CD8-positive, alpha-beta memory T cell (primary cell): ENCODE measurements around the gene PCSK7. TPM values are rescaled to one million over a fixed set of nuclear protein-coding genes. Genes with fewer than 3 reads are reported as not detected.

Experiments
- CTCF ChIA-PET: fragments of 350-600 bp; sonication (Branson Sonifier 250); formaldehyde crosslinking; loops from one replicate; lab custom pipeline; 2021; ENCODE audit warnings: antibody characterized with exemption; lab: Charles Lee
- POLR2A ChIA-PET: fragments of 350-600 bp; sonication (Branson Sonifier 250); formaldehyde crosslinking; loops from one replicate; lab custom pipeline; 2021; ENCODE audit warnings: antibody characterized with exemption; lab: Charles Lee
- DNase-seq, 5 donors: peaks; one replicate each; pipeline versions ENCODE4 v3.0.0 to v3.0.0-alpha.2; 2020 to 2022; ENCODE audit warnings: mixed read lengths in 1 of 5
- H3K27ac ChIP-seq: one replicate; pipeline ENCODE4 v1.7.0; 2013; ENCODE audit warnings: low read depth, mild to moderate bottlenecking, low read length, moderate library complexity
- H3K27me3 ChIP-seq: 2 replicates; pipeline ENCODE4 v1.7.0; 2013; ENCODE audit warnings: low read length, mild to moderate bottlenecking; ENCODE audit not compliant: insufficient read depth, poor library complexity, severe bottlenecking
- H3K36me3 ChIP-seq: 2 replicates; pipeline ENCODE4 v1.7.0; 2013; ENCODE audit warnings: mild to moderate bottlenecking, low read length, moderate library complexity; ENCODE audit not compliant: insufficient read depth
- H3K4me1 ChIP-seq: 2 replicates; pipeline ENCODE4 v1.7.0; 2013; ENCODE audit warnings: mild to moderate bottlenecking, low read length, moderate library complexity; ENCODE audit not compliant: insufficient read depth
- H3K4me3 ChIP-seq: 2 replicates; pipeline ENCODE4 v1.7.0; 2013; ENCODE audit warnings: mild to moderate bottlenecking, low read length
- H3K9me3 ChIP-seq: 2 replicates; pipeline ENCODE4 v1.7.0; 2013; ENCODE audit warnings: mild to moderate bottlenecking, low read length
- H3K27ac Mint-ChIP-seq, 8 donors: one replicate each; pipeline ENCODE4 v1.8.0; 2020 to 2021; ENCODE audit warnings: mixed read lengths in 8 of 8, mild to moderate bottlenecking in 6 of 8, inconsistent platforms in 3 of 8, moderate library complexity in 3 of 8
- H3K27me3 Mint-ChIP-seq, 2 donors: one replicate each; pipeline ENCODE4 v1.8.0; 2020 to 2021; ENCODE audit warnings: mixed read lengths in 2 of 2, mild to moderate bottlenecking in 1 of 2, moderate library complexity in 1 of 2
- H3K36me3 Mint-ChIP-seq, 3 donors: one replicate each; pipeline ENCODE4 v1.8.0; 2020 to 2021; ENCODE audit warnings: mixed read lengths in 3 of 3, inconsistent platforms in 1 of 3, mild to moderate bottlenecking in 1 of 3
- H3K4me1 Mint-ChIP-seq, 3 donors: one replicate each; pipeline ENCODE4 v1.8.0; 2020 to 2021; ENCODE audit warnings: mixed read lengths in 3 of 3, inconsistent platforms in 1 of 3, mild to moderate bottlenecking in 1 of 3
- H3K4me3 Mint-ChIP-seq, 7 donors: one replicate each; pipeline ENCODE4 v1.8.0; 2020 to 2021; ENCODE audit warnings: mixed read lengths in 7 of 7, mild to moderate bottlenecking in 6 of 7, moderate library complexity in 4 of 7, inconsistent platforms in 2 of 7
- H3K9me3 Mint-ChIP-seq, 5 donors: one replicate each; pipeline ENCODE4 v1.8.0; 2020 to 2022; ENCODE audit warnings: mixed read lengths in 5 of 5, mild to moderate bottlenecking in 3 of 5, moderate library complexity in 2 of 5, inconsistent platforms in 1 of 5
- polyA plus RNA-seq: library from polyadenylated mRNA; unstranded; fragments of 300-500 nt; fragmentation: Illumina TruSeq; gene quantifications from one replicate; pipeline ENCODE4 v1.2.3, GENCODE V29; 2021
- total RNA-seq, 2 experiments: library from RNA; stranded (reverse); gene quantifications; one replicate each; pipeline ENCODE4 v1.2.3, GENCODE V29; 2021

PCSK7 gene
- total and polyA plus RNA-seq, 3 experiments from 2014 or later: 81.7 to 101 (median 99.6) TPM

GRCh38 chr11:117249571-117249970, 17.7 kb upstream of the PCSK7 start:
- H3K4me1 Mint-ChIP-seq: peaks cover 0 to 4% (median 0%) of the 10 kb centered on the region in 3 donors
- H3K36me3 Mint-ChIP-seq: peaks cover 6 to 60% (median 19%) of the 10 kb centered on the region in 3 donors
- H3K36me3 ChIP-seq: no peaks in the 10 kb centered on the region

GRCh38 chr11:117248341-117248740, 16.5 kb upstream of the PCSK7 start:
- POLR2A ChIA-PET: interaction anchor here (0.7 kb wide), 1 partner anchor 404 kb away, joined by 3 read pairs; no protein-coding TSS in a partner anchor

More at GRCh38 chr11:117249571-117249970, 17.7 kb upstream of the PCSK7 start:
- CTCF ChIA-PET: no interaction called here
- Histone ChIP-seq H3K4me1 (no peaks in the 10 kb centered on the region), H3K9me3 (no peaks in the 10 kb centered on the region), H3K4me3 (no peak overlapping the region), H3K27me3 (no peaks in the 10 kb centered on the region), H3K27ac (no peak overlapping the region)
- Mint-ChIP-seq H3K27me3 (no peaks in the 10 kb centered on the region), H3K27ac (peak overlapping the region in 1 of 8 donors; percentile 12), H3K4me3 (no peak overlapping the region), H3K9me3 (no peaks in the 10 kb centered on the region)
- POLR2A ChIA-PET: no interaction called here
- no peak for DNase-seq

GRCh38 chr11:117239295-117239694, 7.4 kb upstream of the PCSK7 start:
- H3K36me3 Mint-ChIP-seq: peaks cover 9 to 51% (median 12%) of the 10 kb centered on the region in 3 donors
- Histone ChIP-seq H3K4me1 (no peaks in the 10 kb centered on the region), H3K27ac (no peak overlapping the region), H3K4me3 (no peak overlapping the region), H3K27me3 (no peaks in the 10 kb centered on the region), H3K36me3 (peaks cover 6% of the 10 kb centered on the region), H3K9me3 (no peaks in the 10 kb centered on the region)
- no peak for DNase-seq
- peaks cover 2 to 4% (median 2%) of the 10 kb centered on the region in 3 donors for H3K4me1 Mint-ChIP-seq
- no peak overlapping the region for H3K27ac Mint-ChIP-seq
- CTCF ChIA-PET: no interaction called here
- no peaks in the 10 kb centered on the region for H3K27me3 Mint-ChIP-seq
- H3K9me3 Mint-ChIP-seq: no peaks in the 10 kb centered on the region
- no peak overlapping the region for H3K4me3 Mint-ChIP-seq
- POLR2A ChIA-PET: no interaction called here

More at GRCh38 chr11:117248341-117248740, 16.5 kb upstream of the PCSK7 start:
- Mint-ChIP-seq H3K27ac (peak overlapping the region in 1 of 8 donors; percentile 33), H3K27me3 (no peaks in the 10 kb centered on the region), H3K4me1 (peaks cover 0 to 4% (median 0%) of the 10 kb centered on the region in 3 donors), H3K4me3 (no peak overlapping the region), H3K36me3 (peaks cover 6 to 61% (median 21%) of the 10 kb centered on the region in 3 donors), H3K9me3 (no peaks in the 10 kb centered on the region)
- Histone ChIP-seq H3K9me3 (no peaks in the 10 kb centered on the region), H3K4me1 (no peaks in the 10 kb centered on the region), H3K27ac (no peak overlapping the region), H3K27me3 (no peaks in the 10 kb centered on the region), H3K36me3 (peaks cover 6% of the 10 kb centered on the region), H3K4me3 (no peak overlapping the region)
- no peak for DNase-seq
- CTCF ChIA-PET: no interaction called here

GRCh38 chr11:117238221-117238620, 6.3 kb upstream of the PCSK7 start:
- no peaks in the 10 kb centered on the region for H3K27me3 Mint-ChIP-seq
- ChIA-PET CTCF (no interaction called here), POLR2A (no interaction called here)
- no peak for DNase-seq
- Histone ChIP-seq H3K27ac (no peak overlapping the region), H3K36me3 (no peaks in the 10 kb centered on the region), H3K9me3 (no peaks in the 10 kb centered on the region), H3K27me3 (no peaks in the 10 kb centered on the region), H3K4me3 (no peak overlapping the region), H3K4me1 (peaks cover 6% of the 10 kb centered on the region)
- H3K9me3 Mint-ChIP-seq: no peaks in the 10 kb centered on the region
- no peak overlapping the region for H3K4me3 Mint-ChIP-seq
- peaks cover 9 to 43% (median 11%) of the 10 kb centered on the region in 3 donors for H3K36me3 Mint-ChIP-seq
- H3K4me1 Mint-ChIP-seq: peaks cover 13% of the 10 kb centered on the region in 3 donors
- H3K27ac Mint-ChIP-seq: no peak overlapping the region

- ChIA-PET CTCF (interaction anchor here (0.7 to 1.5 kb wide), 2 partner anchors 53 to 55 kb away, joined by 3 read pairs; partner anchors contain the start of gene SIDT2), POLR2A (interaction anchor here (4.0 kb wide), 1 partner anchor 54 kb away, joined by 21 read pairs; the partner anchor contains the start of gene SIDT2)
- Histone ChIP-seq H3K27ac (peak overlapping the region; percentile 68), H3K4me1 (peaks cover 32% of the 10 kb centered on the region), H3K27me3 (no peaks in the 10 kb centered on the region), H3K36me3 (peaks cover 19% of the 10 kb centered on the region), H3K9me3 (no peaks in the 10 kb centered on the region), H3K4me3 (peak overlapping the region; percentile 60)
- Mint-ChIP-seq H3K36me3 (peaks cover 12 to 44% (median 14%) of the 10 kb centered on the region in 3 donors), H3K4me3 (peak overlapping the region; percentile 80 to 90 (median 86)), H3K9me3 (no peaks in the 10 kb centered on the region), H3K4me1 (peaks cover 45 to 56% (median 50%) of the 10 kb centered on the region in 3 donors), H3K27me3 (no peaks in the 10 kb centered on the region), H3K27ac (peak overlapping the region; percentile 59 to 95 (median 88))
- DNase-seq: peak in 1 of 5 donors; percentile 19
These were observed 1.1 kb upstream of the PCSK7 start for GRCh38 chr11:117232911-117233409.

GRCh38 chr11:117232092-117232878, 412 bp upstream of the PCSK7 start, which contains the start of gene RNF214:
Gene RNF214, plus strand, starts transcription at chr11:117232671. Its CDS starts 1,602 bp downstream, at chr11:117234273.
- Histone ChIP-seq H3K27ac (peak within 1 kb of the TSS; percentile 92), H3K4me1 (peaks cover 32% of the 10 kb centered on the region), H3K4me3 (peak within 1 kb of the TSS; percentile 91), H3K36me3 (peaks cover 24% of the 10 kb centered on the region), H3K27me3 (no peaks in the 10 kb centered on the region), H3K9me3 (no peaks in the 10 kb centered on the region)
- Mint-ChIP-seq H3K36me3 (peaks cover 13 to 49% (median 14%) of the 10 kb centered on the region in 3 donors), H3K27ac (peak within 1 kb of the TSS; percentile 92 to 100 (median 99)), H3K4me3 (peak within 1 kb of the TSS; percentile 93 to 100 (median 100)), H3K27me3 (no peaks in the 10 kb centered on the region), H3K4me1 (peaks cover 46 to 61% (median 53%) of the 10 kb centered on the region in 3 donors), H3K9me3 (no peaks in the 10 kb centered on the region)
- CTCF ChIA-PET: interaction anchor here (0.7 to 1.8 kb wide), 5 partner anchors 9 to 96 kb away, joined by 3 to 7 read pairs (median 3); partner anchors contain the start of genes CEP164 and SIDT2
- POLR2A ChIA-PET: interaction anchor here (1.0 to 4.0 kb wide), 2 partner anchors 53 to 445 kb away, joined by 3 to 21 read pairs; partner anchors contain the start of gene SIDT2
- peak; percentile 66 to 81 (median 74) for DNase-seq

GRCh38 chr11:117230999-117231841, 653 bp downstream of the PCSK7 start:
- H3K27ac Mint-ChIP-seq: peak overlapping the region; percentile 92 to 99 (median 96)
- Histone ChIP-seq H3K36me3 (peaks cover 32% of the 10 kb centered on the region), H3K9me3 (no peaks in the 10 kb centered on the region), H3K27ac (peak overlapping the region; percentile 92), H3K4me1 (peaks cover 41% of the 10 kb centered on the region), H3K27me3 (no peaks in the 10 kb centered on the region), H3K4me3 (peak overlapping the region; percentile 91)
- DNase-seq: peak in 1 of 5 donors; percentile 11
- peaks cover 54 to 71% (median 62%) of the 10 kb centered on the region in 3 donors for H3K4me1 Mint-ChIP-seq
- peaks cover 16 to 53% (median 16%) of the 10 kb centered on the region in 3 donors for H3K36me3 Mint-ChIP-seq
- no peaks in the 10 kb centered on the region for H3K27me3 Mint-ChIP-seq
- CTCF ChIA-PET: interaction anchor here (0.8 to 2.8 kb wide), 8 partner anchors 8 to 440 kb away, joined by 3 to 8 read pairs (median 4); partner anchors contain the start of genes APOA5 and CEP164
- no peaks in the 10 kb centered on the region for H3K9me3 Mint-ChIP-seq
- POLR2A ChIA-PET: interaction anchor here (0.5 to 4.0 kb wide), 6 partner anchors 16 to 1854 kb away, joined by 3 to 21 read pairs (median 6); partner anchors contain the start of genes CEP164 and SIDT2
- peak overlapping the region; percentile 90 to 100 (median 98) for H3K4me3 Mint-ChIP-seq
